Activated naive CD8-positive, alpha-beta T cell treated with anti-CD3 and anti-CD28 coated beads for 36 hours (primary cell): ENCODE measurements around the gene HS3ST4. TPM values are rescaled to one million over a fixed set of nuclear protein-coding genes. Genes with fewer than 3 reads are reported as not detected.

Experiments used
- DNase-seq: peaks from one replicate; pipeline ENCODE4 v3.0.0; 2021
- H3K27ac Mint-ChIP-seq: one replicate; pipeline ENCODE4 v1.8.0; 2022; ENCODE audit warnings: mild to moderate bottlenecking, moderate library complexity, mixed read lengths
- H3K27me3 Mint-ChIP-seq: one replicate; pipeline ENCODE4 v1.8.0; 2022; ENCODE audit warnings: mild to moderate bottlenecking, mixed read lengths
- H3K36me3 Mint-ChIP-seq: one replicate; pipeline ENCODE4 v1.8.0; 2021; ENCODE audit warnings: mild to moderate bottlenecking, mixed read lengths
- H3K4me1 Mint-ChIP-seq: one replicate; pipeline ENCODE4 v1.8.0; 2021; ENCODE audit warnings: mixed read lengths
- H3K4me3 Mint-ChIP-seq: one replicate; pipeline ENCODE4 v1.8.0; 2022; ENCODE audit warnings: mild to moderate bottlenecking, moderate library complexity, mixed read lengths
- H3K9me3 Mint-ChIP-seq: one replicate; pipeline ENCODE4 v1.8.0; 2022; ENCODE audit warnings: mixed read lengths
- total RNA-seq, 2 experiments: library from RNA; stranded (reverse); gene quantifications; one replicate each; pipeline ENCODE4 v1.2.3, GENCODE V29; 2021

The HS3ST4 gene
- total RNA-seq, 2 experiments from 2014 or later = not detected

DNA sequence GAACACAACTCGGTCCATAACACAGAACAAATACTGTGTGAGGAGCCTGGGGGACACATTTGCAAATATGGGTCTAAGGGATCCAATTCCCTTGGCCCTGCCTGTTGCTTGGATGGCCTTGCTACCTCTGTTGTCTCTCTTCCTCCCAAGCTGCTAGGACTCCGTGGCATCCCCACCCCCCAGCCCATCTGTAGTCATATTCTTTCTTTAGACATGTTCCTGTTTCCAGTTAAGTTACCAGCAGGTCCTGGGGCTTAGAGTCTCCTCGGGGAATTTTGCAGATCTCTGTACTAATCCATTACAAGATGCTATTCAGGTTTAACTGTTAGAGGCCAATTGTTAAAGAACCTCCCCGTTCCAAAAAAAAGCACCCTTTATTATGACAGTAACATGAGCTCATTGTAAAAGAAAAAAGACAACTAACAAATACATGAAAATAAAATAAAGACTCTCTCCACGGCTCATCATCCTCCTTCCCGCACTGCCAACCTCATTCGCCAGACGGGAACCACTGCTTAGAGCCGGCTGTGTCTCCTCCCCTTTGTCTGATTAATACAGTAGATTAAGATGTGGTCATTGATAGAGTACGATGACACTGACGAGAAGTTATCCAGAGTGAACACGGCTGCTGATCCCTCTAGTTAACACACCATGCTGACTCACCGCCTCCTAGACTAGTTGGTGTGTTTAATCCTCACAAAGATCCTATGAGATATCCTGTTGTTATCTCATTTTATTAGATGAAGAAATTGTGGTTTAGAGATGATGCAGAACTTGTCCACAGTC is 22.2 kb downstream of the HS3ST4 start:
- Mint-ChIP-seq H3K36me3 (no peaks in the 10 kb centered on the region), H3K27ac (no peak overlapping the region), H3K9me3 (no peaks in the 10 kb centered on the region), H3K4me3 (no peak overlapping the region), H3K4me1 (no peaks in the 10 kb centered on the region), H3K27me3 (peaks cover 27% of the 10 kb centered on the region)
- DNase-seq = no peak

DNA sequence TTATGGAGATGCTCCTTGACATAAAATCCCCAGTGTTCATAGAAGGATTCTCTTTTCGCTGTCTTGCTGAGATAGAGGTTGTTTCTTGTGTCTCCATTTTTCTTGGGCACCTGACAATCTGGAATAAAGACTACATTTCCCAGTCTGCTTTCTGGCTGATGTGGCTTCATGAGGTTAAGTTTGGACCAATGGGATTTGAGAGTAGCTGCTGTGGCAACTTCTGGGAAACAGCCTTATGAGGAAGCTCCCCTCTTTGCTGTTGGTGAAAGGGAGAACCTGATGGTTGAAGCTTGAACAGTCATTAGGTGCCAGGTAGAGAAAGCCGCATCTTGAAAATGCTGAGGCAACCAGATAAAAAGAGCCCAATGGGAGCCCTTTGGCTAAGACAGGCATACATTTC is 24.4 kb downstream of the HS3ST4 start:
- no peak for DNase-seq
- Mint-ChIP-seq H3K9me3 (no peaks in the 10 kb centered on the region), H3K4me1 (no peaks in the 10 kb centered on the region), H3K36me3 (no peaks in the 10 kb centered on the region), H3K27me3 (peaks cover 21% of the 10 kb centered on the region), H3K27ac (no peak overlapping the region), H3K4me3 (no peak overlapping the region)

DNA sequence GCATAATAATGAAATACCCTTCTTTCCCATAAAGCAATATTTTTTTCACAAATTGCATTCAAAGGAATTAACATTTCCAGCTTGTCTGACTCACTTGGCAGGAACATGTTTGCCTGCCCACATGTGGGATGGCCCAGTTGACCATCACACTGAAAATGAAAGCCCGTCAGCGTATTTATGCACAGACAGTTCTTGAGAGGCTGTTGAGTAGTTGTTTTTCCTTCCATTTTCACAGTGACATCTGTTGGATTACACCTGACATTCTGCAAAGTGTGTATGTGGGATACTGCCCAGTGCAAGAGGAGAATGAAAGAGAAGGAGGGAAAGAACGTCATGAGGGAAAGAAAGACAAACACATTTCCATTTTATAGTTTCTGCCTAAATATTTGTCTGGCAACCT is 29.7 kb downstream of the HS3ST4 start:
- no peaks in the 10 kb centered on the region for H3K4me1 Mint-ChIP-seq
- H3K4me3 Mint-ChIP-seq = no peak overlapping the region
- DNase-seq = no peak
- H3K27me3 Mint-ChIP-seq = peaks cover 10% of the 10 kb centered on the region
- H3K9me3 Mint-ChIP-seq = no peaks in the 10 kb centered on the region
- H3K36me3 Mint-ChIP-seq = no peaks in the 10 kb centered on the region
- no peak overlapping the region for H3K27ac Mint-ChIP-seq

DNA sequence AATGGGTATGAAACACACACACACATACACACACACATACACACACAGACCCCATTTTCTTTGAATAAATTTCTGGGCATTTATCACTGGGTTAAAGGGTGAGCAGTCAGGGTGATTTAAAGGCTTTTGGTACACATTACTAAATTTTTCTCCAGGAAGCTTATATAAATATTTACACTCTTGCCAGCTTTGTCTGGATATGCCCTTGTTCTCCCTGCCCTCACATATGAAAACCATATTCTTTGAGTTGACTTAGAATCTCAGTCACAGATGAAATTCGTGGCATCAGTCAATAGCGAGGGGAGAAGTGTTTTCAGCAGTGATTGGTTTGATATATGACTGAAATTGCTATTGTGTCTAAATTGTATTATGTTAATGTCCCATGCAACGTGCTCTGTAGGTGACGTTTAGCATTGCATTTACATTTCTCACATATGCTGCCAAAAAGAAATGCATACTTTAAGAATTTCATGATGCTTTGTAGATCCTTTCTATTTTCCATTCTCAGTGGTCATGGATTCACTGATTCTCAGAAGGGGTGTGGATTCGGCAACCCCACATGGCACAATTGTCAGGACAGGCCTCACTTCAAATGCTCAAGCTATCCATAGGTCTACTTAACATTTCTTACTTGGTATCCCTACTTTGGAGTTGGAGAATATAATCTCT is 34.8 kb downstream of the HS3ST4 start:
- H3K27me3 Mint-ChIP-seq = peaks cover 14% of the 10 kb centered on the region
- H3K4me3 Mint-ChIP-seq = no peak overlapping the region
- H3K9me3 Mint-ChIP-seq = no peaks in the 10 kb centered on the region
- DNase-seq = no peak
- H3K27ac Mint-ChIP-seq = no peak overlapping the region
- H3K36me3 Mint-ChIP-seq = no peaks in the 10 kb centered on the region
- no peaks in the 10 kb centered on the region for H3K4me1 Mint-ChIP-seq

DNA sequence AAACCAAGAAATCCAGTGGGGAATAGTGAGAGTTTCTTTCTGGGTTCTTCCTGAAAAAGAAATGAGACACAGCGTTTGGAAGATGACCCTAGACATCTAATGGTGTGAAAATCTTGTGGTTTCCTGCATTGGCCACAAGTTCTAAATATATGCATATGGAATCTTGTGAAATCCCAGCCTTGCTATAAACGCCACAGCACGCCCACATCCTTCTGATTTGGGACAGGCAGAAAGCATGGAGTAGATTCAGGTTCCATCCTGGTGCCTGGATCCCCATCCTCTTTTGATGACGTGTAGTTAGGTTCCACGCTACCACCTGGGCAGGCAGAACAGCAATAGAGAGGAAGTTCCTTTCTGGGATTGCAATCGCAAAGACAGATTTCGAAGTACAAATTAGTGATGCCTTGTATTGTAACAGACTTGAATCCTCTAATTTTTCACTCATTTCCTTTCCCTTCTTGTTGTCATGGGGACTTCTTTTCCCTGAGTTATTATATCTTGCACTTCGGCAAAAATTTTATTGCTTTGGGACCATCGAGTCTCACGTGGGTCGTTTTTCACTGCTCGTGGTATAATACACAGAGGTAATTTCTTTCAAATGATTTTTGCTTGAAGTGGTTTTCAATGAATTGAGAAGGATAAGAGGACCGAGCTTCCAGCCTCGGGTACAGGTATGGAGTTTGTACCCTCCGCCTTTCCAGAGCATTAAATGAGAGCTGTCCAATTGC is 37.6 kb downstream of the HS3ST4 start:
- peaks cover 14% of the 10 kb centered on the region for H3K27me3 Mint-ChIP-seq
- H3K9me3 Mint-ChIP-seq = no peaks in the 10 kb centered on the region
- no peak overlapping the region for H3K4me3 Mint-ChIP-seq
- H3K4me1 Mint-ChIP-seq = no peaks in the 10 kb centered on the region
- no peak overlapping the region for H3K27ac Mint-ChIP-seq
- no peak for DNase-seq
- H3K36me3 Mint-ChIP-seq = no peaks in the 10 kb centered on the region

DNA sequence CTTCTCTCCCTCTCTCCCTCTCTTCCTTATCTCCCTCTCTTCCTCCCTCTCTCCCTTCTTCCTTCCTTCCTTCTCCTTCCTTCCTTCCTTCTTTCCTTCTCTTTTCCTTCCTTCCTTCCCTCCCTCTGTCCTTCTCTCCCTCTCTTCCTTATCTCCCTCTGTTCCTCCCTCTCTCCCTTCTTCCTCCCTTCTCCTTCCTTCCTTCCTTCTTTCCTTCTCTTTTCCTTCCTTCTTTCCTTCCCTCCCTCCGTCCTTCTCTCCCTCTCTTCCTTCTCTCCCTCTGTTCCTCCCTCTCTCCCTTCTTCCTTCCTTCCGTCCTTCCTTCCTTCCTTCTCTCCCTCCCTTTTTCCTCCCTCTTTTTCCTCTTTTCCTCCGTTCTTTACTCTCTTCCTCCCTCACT is 38.6 kb downstream of the HS3ST4 start:
- Mint-ChIP-seq H3K4me3 (no peak overlapping the region), H3K27me3 (peaks cover 7% of the 10 kb centered on the region), H3K4me1 (no peaks in the 10 kb centered on the region), H3K27ac (no peak overlapping the region), H3K9me3 (no peaks in the 10 kb centered on the region), H3K36me3 (no peaks in the 10 kb centered on the region)
- no peak for DNase-seq

DNA sequence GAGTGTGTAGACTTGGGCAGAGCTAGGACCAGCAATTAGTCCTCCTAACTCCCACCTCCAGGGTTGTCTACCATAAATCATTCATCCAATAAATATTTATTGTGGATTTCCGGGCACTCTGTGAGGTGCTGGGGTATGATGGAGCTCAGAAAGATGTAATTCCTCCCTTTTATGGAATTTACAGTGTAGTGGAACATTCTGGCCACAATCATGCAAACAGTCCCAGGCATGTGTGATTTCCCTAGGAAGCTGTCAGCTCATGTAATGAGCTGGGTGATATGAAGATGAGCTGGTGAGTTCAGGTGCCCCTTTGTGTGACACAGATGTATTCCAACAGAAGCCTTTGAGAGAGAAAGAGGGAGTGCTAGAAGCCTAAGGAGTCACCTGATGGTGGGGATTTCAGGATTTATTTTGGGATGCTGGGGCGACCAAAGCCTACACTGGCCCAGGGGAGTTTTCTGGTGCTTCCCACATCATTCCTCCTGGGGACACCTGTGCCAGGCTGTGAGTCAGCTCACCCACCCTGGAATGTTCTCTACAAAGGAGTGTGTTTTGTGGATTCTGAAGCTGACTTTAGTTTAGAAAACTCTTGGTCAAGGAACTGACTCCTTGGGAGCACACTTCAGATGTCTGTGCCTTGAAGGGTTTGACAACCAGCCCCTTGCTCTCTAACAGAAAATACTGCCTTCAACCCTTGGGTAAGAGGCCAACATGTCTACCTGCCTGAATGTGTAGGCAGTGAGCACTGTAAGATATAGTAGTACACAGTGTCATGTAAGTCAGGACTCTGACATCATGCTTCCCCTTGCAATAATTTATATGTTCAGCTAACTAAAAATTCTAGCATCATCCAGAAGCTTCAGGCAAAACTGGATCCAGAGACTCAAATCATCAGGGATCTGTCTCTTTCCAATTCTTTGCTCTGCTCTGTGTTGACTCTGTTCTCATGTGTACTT is 42.9 kb downstream of the HS3ST4 start:
- DNase-seq = no peak
- no peaks in the 10 kb centered on the region for H3K36me3 Mint-ChIP-seq
- no peaks in the 10 kb centered on the region for H3K9me3 Mint-ChIP-seq
- H3K4me1 Mint-ChIP-seq = no peaks in the 10 kb centered on the region
- H3K27ac Mint-ChIP-seq = no peak overlapping the region
- H3K27me3 Mint-ChIP-seq = peaks cover 11% of the 10 kb centered on the region
- no peak overlapping the region for H3K4me3 Mint-ChIP-seq

DNA sequence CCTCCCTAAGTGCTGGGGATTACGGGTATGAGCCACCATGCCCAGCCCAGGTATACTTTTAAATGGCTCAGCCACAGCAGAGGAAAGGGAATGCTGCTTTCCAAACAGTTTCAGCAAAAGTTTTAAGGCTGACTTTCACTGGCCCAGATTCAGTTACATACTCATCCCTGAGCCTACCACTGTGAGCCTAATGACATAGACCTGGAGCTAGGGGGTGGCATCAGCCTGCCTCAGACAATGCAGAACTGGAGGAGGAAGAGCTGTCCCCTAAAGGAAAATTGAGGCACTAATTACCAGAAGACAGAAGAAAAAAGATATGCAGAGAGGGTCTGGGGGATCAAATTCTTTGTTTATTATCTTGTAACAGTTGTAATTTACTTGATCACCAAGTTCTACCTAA is 43.9 kb downstream of the HS3ST4 start:
- no peaks in the 10 kb centered on the region for H3K36me3 Mint-ChIP-seq
- H3K4me3 Mint-ChIP-seq = no peak overlapping the region
- peaks cover 9% of the 10 kb centered on the region for H3K27me3 Mint-ChIP-seq
- no peak overlapping the region for H3K27ac Mint-ChIP-seq
- no peaks in the 10 kb centered on the region for H3K4me1 Mint-ChIP-seq
- DNase-seq = no peak
- no peaks in the 10 kb centered on the region for H3K9me3 Mint-ChIP-seq

DNA sequence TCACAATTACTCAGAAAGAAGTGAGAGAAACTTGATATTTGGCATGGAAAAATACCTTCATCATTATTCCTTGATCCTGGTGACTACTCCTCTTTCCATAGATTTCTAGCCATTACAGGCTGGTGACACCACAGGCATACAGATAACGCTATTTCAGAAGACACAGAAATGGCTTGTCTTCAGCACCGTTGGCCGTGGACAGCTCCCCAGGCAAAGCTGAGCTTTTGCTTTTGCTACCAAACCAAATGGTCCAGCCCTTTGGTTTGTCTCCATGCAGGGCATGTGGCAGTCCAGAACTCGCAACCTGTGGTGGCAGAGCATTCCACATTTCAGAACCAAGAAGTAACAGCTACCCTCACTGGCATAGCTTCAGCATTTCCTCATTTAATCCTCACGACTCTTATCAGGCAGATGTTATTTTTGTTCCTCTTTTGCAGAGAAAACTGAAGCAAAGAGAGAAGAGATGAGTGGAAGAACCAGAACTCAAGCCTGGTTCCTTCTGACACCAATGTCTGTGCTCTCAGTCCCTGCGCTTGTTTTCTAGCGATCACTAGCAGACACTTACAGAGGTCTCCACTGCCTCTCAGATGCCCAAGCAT is 55.5 kb downstream of the HS3ST4 start:
- Mint-ChIP-seq H3K27ac (no peak overlapping the region), H3K36me3 (peaks cover 1% of the 10 kb centered on the region), H3K27me3 (no peaks in the 10 kb centered on the region), H3K9me3 (peaks cover 6% of the 10 kb centered on the region), H3K4me3 (no peak overlapping the region), H3K4me1 (no peaks in the 10 kb centered on the region)
- DNase-seq = no peak

DNA sequence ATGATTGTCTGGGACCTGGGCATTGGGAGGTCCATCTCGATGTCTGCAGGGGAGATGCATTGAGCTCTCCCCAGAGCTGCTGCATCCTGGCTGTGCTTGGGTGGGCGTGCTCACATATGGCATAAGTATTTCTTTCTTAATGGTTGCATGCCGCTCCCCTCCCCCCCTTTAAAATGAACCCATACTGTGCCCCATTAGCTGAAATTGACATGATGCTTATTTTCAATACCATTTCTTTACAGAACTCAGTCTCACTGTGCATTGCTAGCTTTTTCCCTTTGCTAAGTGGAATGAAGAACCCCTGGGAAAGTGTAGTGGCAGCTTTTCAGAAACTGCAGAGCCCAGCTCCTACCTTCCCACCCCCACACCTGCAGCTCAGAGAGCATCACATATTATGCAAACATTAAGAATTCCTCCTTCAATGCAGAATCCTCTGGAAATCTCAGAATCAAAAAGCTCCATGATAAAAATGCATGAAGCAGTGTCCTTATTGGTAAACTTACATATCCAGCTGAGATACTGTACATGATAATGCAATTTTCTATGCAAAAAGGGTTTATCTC is 56.4 kb downstream of the HS3ST4 start:
- Mint-ChIP-seq H3K4me1 (no peaks in the 10 kb centered on the region), H3K27ac (no peak overlapping the region), H3K9me3 (peaks cover 6% of the 10 kb centered on the region), H3K4me3 (no peak overlapping the region), H3K36me3 (peaks cover 1% of the 10 kb centered on the region), H3K27me3 (no peaks in the 10 kb centered on the region)
- no peak for DNase-seq

DNA sequence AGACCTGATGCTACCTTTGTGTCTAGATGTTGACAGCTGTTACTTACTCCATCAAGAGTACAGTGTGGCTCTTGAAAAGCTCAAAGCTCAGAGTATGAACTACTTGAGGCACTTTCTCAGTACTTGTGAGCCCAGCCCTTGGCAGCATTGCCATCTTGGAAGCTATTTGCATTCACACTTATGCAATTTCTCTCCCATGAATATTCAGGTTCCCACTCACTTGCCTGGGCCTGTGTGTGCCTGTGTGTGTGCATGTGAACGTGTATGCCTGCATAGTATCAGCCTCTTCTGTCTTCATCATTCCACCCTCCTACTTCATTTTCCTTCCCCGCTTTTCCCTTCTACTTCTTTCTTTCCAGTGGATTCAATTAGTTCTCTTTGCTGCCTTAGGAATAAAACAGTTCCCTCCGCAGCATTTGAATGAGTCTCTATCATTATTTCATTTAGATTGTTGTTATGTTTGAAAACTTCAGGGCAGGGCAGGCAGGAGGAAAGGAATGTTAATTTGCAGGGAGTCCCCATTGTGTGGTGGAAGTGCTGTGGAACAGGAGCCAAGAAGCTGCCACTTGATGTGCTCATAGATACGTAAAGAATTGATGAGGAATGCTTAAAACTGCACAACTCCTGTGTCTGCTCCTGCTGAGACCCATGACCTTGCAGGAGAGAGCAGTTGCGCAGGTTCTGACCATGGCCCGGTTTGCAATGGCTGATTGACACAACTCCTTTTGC is 58.9 kb downstream of the HS3ST4 start:
- H3K27me3 Mint-ChIP-seq = peaks cover 11% of the 10 kb centered on the region
- H3K36me3 Mint-ChIP-seq = peaks cover 1% of the 10 kb centered on the region
- DNase-seq = no peak
- no peak overlapping the region for H3K4me3 Mint-ChIP-seq
- peaks cover 2% of the 10 kb centered on the region for H3K9me3 Mint-ChIP-seq
- H3K4me1 Mint-ChIP-seq = no peaks in the 10 kb centered on the region
- H3K27ac Mint-ChIP-seq = no peak overlapping the region

DNA sequence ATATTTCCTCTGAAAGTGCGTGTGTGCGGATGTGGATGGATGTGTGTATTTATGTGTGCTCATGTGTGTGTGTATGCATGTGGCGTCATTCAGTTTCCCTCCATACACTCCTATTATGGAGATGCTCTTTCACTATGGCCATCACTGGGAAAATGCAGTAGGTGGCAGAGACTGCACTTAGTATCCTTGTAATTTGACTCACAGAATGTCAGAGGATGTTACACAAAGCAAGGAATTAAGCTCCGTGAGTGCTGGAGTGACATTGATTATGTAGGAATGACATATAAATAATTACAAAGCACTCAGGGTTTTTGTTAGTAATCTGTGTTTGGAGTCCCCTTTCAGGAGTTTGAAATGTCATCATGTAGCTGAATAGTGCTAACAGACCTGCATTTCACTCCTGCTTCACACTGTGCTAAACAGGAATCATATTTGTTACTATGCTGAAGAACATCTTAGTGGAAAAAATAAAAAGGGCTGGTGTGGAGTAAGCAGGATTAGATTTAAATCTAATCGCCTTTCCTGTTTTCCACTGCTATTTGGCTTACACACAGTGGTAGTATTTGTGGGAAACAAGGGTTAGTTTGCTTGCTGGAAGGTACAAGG is 59.6 kb downstream of the HS3ST4 start:
- DNase-seq = no peak
- peaks cover 11% of the 10 kb centered on the region for H3K27me3 Mint-ChIP-seq
- H3K4me1 Mint-ChIP-seq = no peaks in the 10 kb centered on the region
- no peak overlapping the region for H3K4me3 Mint-ChIP-seq
- H3K9me3 Mint-ChIP-seq = peaks cover 2% of the 10 kb centered on the region
- H3K27ac Mint-ChIP-seq = no peak overlapping the region
- peaks cover 1% of the 10 kb centered on the region for H3K36me3 Mint-ChIP-seq

DNA sequence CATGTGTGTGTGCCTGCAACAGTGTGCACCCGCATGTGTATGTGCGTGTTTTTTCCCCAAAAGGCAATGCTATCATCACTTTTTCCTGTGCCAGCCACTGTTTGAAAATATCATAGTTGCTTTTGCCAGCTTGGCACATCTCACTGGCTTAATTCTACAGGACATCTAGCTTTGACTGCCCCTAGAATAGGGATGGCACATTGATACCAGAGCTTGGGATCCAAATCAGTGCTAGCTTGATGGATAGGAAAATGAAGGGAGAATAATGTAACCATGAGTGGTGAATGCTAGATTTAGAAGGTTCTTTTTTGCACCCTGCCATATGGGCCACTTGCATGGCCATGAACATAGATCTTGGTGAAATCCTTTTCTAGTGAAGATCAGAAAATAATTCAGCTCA is 72.7 kb downstream of the HS3ST4 start:
- H3K4me3 Mint-ChIP-seq = no peak overlapping the region
- no peaks in the 10 kb centered on the region for H3K4me1 Mint-ChIP-seq
- no peaks in the 10 kb centered on the region for H3K9me3 Mint-ChIP-seq
- H3K27me3 Mint-ChIP-seq = no peaks in the 10 kb centered on the region
- H3K36me3 Mint-ChIP-seq = no peaks in the 10 kb centered on the region
- no peak overlapping the region for H3K27ac Mint-ChIP-seq
- DNase-seq = no peak
